HG03378 (cell line): ENCODE data around the gene PRMT5.
"Not testable (repeated sequence)": the region's sequence is repeated elsewhere in the genome, so short reads cannot be mapped to it uniquely, and the experiment has no call there.

Experiments
- ATAC-seq: cut with Tn5 transposase; IDR thresholded peaks from one replicate; pipeline ENCODE4 v1.9.1; 2021; ENCODE audit warnings: mild to moderate bottlenecking, moderate library complexity; ENCODE audit not compliant: unreplicated experiment

The PRMT5 gene

DNA sequence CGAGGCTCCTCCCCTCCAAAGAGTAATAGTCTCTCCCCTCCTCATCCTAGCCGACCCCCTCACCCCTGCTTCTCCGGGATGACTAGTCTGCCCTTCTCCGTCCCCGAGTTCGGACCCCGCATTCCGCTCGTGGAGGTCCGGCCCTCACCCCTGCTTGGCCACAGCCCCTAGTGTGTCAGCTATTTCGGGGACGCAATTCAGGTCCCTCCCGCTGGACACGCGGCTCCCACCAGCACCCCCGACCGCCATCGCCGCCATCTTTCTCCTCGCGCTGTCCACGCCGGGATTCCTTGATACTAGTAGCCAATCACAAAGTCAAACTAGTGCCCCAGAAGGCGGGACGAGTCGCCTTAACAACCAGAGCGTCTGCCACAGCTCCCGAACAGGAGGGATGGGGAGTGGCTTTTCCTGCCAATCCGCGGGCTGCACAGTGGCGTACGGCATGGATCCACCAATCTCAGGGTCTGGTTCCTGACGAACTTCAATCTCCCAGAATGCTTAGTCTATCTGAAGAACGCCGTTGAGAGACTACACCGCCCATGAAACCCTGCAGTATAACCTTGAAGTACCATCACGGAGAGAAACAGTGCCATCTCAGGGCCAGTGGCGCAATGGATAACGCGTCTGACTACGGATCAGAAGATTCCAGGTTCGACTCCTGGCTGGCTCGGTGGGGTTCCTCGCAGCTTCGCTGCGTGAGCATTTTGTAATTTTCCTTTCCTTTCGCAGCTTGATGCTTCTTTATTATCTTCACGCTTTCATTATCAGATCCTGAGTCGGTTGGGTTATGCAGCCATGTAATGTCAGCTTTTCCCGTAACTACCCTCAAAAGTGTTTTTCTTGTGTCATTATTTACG lies at the start of gene PRMT5:
Gene PRMT5, minus strand, starts transcription at position 273 of the 857 bp plus-strand sequence. Its CDS starts 15 bp downstream, at position 258.
- ATAC-seq, result peak; percentile 92

- no peak for ATAC-seq
These were observed 49.3 kb upstream of the PRMT5 start for GRCh38 chr14:22978487-22978837.

GRCh38 chr14:22977684-22978486 lies 48.7 kb upstream of the PRMT5 start:
- no peak for ATAC-seq

GRCh38 chr14:22977434-22977683 lies 48.2 kb upstream of the PRMT5 start:
- ATAC-seq, result no peak

DNA sequence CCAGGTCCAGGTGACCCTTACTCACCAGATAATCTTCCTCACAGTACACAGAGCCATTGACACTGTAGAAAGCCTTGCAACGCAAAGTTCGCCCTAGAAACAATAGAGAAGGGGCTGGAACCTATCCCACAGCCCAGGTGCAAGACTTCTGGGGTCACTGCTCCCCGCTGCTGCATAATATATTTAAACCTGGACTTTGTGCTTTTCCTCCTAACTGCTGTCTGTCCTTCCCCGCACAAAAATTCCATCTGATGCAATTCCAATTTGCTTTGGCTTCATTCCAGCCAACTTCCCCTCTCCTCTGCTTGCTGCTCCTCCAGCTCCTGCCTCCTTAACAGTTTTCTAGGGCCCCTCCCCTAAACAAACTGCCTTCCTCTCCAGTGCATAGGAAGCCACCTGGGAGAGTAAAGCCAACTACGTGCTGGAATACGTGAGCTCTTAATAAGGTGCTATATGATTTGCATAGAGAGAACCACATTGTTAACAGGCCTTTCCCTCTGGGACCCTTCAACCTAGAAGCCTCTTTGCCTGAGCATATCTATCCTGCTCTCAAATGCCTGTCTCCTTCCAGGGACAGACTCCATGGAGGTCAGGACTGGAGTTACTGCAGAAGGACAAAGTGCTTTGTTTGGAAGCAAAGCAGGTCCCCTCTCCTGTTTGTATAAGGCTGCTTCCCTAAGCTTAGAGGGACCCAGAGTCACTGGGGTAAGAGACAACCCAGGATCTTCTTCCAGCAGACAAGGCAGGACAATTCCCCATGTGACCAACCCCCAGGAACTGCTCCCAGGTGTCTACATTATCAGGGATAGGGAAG lies 47.7 kb upstream of the PRMT5 start:
- no peak for ATAC-seq

DNA sequence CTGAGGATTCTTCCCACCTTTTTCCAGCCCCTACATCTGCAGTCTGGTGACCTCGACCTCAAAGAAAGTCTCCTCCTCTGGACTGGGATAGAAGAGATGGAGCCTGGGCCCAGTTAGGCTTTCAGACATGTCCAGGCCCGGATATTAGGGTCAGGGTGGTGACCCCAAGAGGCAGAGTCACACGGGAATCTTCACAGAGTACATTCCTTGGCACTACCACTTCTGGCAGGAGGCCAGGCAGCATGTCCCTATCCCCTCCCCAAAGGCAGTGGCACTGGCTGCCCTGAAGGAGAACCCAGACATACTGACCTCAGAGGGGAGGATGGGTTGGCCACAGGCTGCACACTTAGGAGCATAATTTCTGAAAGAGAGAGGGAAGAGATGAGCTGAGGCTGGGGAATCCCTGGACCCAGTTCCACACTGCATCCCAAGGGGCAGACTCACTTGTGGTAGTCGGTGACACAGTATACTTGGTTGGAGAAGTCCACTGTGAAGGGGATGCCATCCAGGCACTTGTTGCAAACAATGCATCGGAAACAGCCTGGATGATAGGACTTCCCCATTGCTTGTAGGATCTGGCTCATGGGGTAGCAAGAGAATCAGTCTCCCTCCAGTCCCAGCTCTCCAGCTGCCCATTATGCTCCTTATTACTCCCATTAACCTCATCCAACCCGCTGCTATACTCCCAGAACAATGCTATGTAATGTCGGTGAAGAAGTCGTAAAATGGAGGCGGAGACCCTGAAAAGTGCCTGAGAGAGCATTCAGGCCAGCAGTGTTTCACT lies 45.5 kb upstream of the PRMT5 start:
- no peak for ATAC-seq

DNA sequence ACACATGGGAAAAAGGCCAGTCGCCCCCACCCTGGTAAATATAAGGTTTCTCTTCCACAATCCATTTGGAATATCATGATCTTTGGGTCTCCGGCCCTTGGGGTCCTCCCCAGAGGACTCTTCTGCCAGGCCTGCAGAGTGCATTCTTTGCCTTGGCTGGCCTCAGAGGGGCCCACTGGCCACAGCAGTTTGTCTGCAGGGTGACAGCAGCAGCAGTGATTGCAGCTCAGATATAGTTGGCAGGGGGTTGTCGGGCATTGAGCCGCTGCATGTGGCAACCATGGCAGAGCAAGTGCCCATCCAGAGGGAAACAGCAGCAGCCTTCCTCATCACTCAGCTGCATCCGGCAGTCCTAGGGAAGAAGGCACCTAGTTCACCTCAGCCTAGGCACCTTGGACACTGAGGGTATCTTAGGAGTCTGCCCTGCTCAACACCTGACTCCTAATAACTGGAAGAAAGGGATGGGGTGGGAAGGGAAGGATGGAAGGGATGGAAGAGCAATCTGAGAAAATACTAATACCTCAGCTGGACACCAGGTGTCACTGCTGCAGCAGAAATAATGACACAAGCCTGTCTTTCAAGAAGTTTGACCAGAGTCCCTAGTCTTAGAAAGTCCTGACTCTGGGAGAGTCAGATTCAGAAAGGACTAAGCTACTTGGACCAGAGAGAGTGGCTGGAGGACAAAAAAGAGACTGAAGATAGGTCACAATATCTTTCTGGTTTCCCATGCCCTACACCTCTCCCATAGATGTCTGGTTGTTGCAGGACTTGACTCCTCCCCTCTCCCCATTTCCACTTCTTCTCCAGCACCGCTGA lies 44.2 kb upstream of the PRMT5 start:
- no peak for ATAC-seq

GRCh38 chr14:22972313-22972930 lies 43.2 kb upstream of the PRMT5 start:
- ATAC-seq, result no peak

- ATAC-seq, result no peak
These were observed 42.0 kb upstream of the PRMT5 start for GRCh38 chr14:22971152-22971551.

DNA sequence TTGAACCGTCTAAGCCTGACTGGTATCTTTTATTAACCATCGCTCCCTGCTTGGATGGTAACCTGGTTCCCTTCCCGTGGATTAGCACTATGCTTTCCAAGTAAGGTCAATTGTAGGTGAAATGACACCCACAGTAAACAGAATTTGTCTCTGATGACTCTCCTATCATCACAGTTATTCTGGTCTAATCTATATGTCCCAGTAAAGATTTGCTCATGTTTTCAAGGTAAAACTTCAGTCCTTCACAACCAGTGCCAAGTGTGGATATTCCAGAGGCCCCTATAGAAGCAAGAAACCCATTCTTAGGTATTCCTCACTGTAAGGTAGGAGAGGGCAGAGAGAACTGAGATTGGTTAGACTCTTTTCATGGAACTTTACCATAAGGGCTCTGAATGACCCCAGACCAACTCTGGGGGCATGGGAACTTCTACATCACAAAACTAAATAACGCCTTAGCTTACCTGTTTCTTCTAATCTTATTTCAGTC lies 37.6 kb upstream of the PRMT5 start:
- ATAC-seq, result no peak

GRCh38 chr14:22965916-22966782 lies 37.0 kb upstream of the PRMT5 start:
- not testable (repeated sequence) for ATAC-seq

DNA sequence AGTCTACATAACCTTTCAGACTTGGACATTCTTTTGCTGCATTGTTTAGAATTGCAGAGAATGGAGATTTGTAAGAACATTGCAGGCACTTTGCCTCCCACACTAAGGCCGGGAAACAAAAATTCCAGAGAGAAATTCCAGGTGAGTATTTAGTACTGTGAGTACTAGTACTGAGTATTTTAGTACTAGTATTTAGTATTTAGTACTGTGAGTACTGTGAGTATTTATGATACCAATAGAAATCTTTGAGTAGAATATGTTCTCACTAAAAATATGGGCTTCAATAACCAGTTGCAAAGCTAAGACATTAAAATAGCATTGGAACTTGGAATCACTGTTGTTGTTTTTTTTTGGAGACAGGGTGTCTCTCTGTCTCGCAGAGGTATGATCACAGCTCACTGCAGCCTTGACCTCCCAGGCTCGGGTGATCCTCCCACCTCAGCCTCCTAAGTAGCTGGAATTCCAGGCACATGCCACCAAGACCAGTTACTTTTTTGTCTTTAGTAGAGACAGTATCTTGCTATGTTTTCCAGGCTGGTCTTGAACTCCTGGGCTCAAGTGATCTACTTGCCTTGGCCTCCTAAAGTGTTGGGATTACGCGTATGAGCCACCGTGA lies 33.0 kb upstream of the PRMT5 start:
- ATAC-seq, result no peak

DNA sequence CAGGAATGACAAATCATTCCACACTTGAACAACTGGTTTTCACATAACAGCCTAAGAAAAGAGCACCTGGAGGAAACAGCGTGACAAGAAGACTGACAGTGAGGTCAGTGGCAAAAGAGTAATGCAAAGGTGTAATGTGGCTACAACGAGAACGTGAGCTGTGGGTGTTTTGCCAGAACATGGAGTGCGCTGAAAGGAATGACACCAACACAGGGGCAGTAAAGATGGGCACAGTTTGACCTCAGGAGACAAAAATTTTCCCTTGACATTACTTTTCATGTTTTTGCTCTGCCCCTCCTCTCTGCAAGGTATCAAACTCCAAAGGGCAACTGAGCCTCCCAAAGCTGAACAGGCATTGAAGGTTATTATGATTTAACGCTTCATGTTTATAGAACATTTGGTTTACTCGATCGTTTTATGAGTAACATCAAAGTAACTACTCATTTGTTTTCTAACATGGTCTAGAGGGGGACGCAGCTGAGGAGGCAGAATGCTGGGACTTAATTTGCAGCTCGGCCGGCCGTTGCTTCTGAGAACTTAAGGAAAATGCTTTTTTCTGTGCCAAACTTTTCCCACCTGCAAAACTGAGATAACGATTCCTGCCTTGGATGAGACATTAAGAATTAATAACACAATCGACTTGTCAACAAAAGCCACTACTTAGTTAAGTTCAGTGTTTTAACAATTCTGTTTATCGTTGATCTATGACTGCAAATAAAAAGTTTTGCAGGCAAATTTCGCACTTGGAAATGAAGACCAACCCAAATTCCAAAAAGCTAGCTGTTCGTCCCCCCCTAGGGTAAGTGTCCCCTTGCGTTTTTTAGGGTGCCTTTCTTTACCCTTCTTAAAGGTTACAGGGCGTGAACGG lies 26.8 kb upstream of the PRMT5 start:
- ATAC-seq, result no peak

- ATAC-seq, result no peak
These were observed 23.2 kb upstream of the PRMT5 start for GRCh38 chr14:22952418-22952817.

- ATAC-seq, result not testable (repeated sequence)
These were observed 22.6 kb upstream of the PRMT5 start for GRCh38 chr14:22951795-22952194.

DNA sequence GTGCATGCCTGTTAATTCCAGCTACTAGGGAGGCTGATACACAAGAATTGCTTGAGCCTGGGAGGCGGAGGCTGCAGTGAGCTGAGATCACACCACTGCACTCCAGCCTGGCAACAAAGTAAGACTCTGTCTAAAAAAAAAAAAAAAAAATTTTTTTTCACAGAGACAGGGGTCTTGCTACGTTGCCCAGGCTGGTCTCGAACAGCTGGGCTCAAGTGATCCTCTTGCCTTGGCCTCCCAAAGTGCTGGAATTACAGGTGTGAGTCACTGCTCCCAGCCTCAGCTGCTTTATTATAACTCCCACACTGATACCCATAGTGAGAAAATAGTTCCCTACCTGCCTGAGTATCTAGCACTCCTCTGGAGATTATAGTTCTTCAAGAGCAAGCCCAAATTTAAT lies 16.5 kb upstream of the PRMT5 start:
- no peak for ATAC-seq

- ATAC-seq, result no peak
These were observed 10.5 kb upstream of the PRMT5 start for GRCh38 chr14:22939684-22940083.
